Rectal smooth muscle tissue (tissue), 1 donor: Measurements from ENCODE around the gene BEGAIN.

Experiments used
- H3K27ac ChIP-seq: one replicate; pipeline ENCODE4 v1.7.0; 2013; ENCODE audit warnings: low read depth, low read length, inconsistent platforms
- H3K27me3 ChIP-seq: one replicate; pipeline ENCODE4 v1.7.0; 2013; ENCODE audit warnings: low read length; ENCODE audit not compliant: control insufficient read depth, insufficient read depth
- H3K36me3 ChIP-seq: one replicate; pipeline ENCODE4 v1.7.0; 2013; ENCODE audit warnings: low read length; ENCODE audit not compliant: control insufficient read depth, insufficient read depth
- H3K4me1 ChIP-seq: one replicate; pipeline ENCODE4 v1.7.0; 2013; ENCODE audit warnings: low read length; ENCODE audit not compliant: control insufficient read depth, insufficient read depth
- H3K4me3 ChIP-seq: one replicate; pipeline ENCODE4 v1.7.0; 2013; ENCODE audit warnings: low read length
- H3K9ac ChIP-seq: one replicate; pipeline ENCODE4 v1.7.0; 2013; ENCODE audit warnings: low read length

The BEGAIN gene

DNA sequence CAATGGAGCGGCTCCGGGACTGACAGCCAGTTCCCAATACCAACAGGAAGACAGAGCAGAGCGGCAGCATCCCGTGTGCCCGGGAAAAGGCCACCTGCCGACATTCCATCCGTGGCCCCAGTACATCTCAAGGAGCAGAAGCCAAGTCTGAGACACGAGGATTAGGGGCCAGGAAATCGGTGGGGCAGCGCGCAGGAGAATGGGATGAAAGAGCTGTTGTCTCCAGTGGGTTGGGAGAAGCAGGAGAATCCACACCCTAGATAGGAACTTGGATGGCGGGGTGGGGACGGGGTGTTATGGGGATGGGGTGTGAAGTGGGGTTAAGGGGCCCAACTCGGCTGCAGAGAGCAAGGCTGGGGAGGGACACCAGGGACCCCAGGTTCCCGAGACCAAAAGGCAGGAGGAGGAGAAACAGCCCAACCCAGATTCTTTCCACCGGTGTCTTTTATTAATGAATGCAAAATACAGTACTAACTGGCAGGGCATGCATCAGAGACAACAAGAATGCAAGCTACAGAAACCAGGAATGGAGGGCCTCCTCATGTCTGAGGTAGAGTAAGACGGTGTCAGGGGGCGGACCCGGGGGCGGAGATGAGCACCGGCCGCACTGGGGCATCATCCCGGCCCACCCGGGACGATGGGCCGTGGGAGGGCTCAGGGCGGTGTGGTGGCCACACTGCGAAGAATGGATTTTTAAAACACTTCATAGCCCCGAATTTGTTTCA lies 50.3 kb downstream of the BEGAIN start:
- Histone ChIP-seq H3K27ac (no peak overlapping the region), H3K36me3 (no peaks in the 10 kb centered on the region), H3K9ac (no peak overlapping the region), H3K4me3 (no peak overlapping the region), H3K4me1 (peaks cover 4% of the 10 kb centered on the region), H3K27me3 (no peaks in the 10 kb centered on the region)

- Histone ChIP-seq H3K9ac (no peak overlapping the region), H3K4me1 (peaks cover 4% of the 10 kb centered on the region), H3K27ac (no peak overlapping the region), H3K4me3 (no peak overlapping the region), H3K27me3 (no peaks in the 10 kb centered on the region), H3K36me3 (no peaks in the 10 kb centered on the region)
These were observed 51.1 kb downstream of the BEGAIN start for GRCh38 chr14:100536121-100536510.

- Histone ChIP-seq H3K9ac (no peak overlapping the region), H3K4me1 (peaks cover 4% of the 10 kb centered on the region), H3K27me3 (no peaks in the 10 kb centered on the region), H3K36me3 (no peaks in the 10 kb centered on the region), H3K4me3 (no peak overlapping the region), H3K27ac (no peak overlapping the region)
These were observed 51.7 kb downstream of the BEGAIN start for GRCh38 chr14:100535287-100536120.

DNA sequence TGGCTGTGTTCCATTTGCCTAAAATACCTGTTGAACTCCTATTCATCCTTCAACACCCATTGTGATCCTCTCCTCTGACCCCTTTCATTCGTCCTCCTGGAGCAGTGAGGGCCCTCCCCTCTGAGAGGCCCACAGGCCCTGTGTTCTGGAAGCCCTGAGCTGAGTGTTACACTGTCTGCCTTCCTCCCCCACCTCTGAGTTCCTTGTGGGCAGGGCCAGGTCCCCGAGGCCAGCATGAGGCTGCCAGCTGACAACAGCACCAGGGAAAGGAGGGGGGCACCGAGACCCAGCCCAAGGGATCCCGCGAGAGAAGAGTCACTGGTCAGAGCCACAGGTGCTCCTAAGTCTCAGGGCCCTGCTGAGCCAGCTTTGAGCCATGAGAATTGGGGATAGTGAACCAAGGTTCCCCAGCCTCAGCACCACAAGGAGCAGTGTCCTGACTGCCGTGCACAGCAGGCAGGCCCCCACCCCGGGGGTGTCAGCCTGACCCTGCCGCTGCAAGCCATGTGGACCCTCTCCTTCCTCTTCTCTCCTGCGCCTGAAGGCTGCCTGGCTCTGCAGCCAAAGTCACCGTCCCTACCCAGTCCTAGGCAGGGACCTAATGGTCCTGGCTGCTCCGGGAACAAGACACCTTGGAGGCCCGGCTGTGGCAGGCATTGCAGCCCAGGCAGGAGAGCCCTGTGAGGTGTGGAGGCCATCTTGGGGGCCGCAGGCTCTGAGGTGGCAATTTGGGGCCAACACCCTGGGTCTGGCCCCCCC lies 52.5 kb downstream of the BEGAIN start:
- no peak overlapping the region for H3K27ac ChIP-seq
- no peak overlapping the region for H3K9ac ChIP-seq
- no peak overlapping the region for H3K4me3 ChIP-seq
- H3K36me3 ChIP-seq: no peaks in the 10 kb centered on the region
- peaks cover 4% of the 10 kb centered on the region for H3K4me1 ChIP-seq
- H3K27me3 ChIP-seq: no peaks in the 10 kb centered on the region

DNA sequence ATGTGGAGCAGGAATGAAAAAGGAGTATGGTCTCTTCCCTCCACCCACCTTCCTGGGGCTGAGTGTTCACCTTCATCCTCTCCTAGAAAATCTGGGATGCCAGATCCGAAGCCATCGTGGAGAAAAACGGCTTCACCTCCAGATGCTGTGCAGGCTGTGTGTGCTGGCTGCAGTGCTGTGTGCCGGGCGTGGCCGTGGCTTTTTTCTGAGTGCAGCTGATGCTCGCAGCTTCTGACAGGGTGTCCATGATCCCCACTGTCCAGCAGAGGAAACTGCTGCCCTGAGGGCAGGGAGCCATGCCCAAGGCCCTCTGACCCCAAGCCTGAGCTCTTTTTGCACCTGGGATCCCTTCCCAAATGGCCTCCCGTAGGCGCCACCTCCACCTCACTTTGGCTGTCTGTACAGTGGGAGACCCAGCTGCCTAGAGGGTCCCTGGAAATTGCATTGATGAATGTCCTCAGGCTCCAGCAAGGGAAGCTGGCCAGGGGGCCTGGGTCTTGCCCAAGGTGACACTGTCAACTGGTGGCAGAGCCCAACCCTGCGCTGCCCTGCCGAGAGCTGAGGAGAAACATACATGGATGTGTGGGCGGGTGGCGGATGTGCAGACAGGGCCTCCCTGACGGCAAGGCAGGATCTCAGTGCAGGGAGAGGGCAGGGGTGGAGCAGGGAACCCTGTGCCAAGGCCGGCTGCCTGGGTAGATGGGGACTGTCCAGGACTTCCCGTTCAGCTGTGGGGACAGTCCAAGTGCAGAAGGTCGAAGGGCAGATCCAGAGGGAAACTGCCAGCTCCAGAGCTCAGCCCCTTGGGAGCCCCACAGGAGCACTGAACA lies 53.3 kb downstream of the BEGAIN start:
- peaks cover 4% of the 10 kb centered on the region for H3K4me1 ChIP-seq
- no peak overlapping the region for H3K27ac ChIP-seq
- H3K4me3 ChIP-seq: no peak overlapping the region
- no peaks in the 10 kb centered on the region for H3K27me3 ChIP-seq
- no peaks in the 10 kb centered on the region for H3K36me3 ChIP-seq
- H3K9ac ChIP-seq: no peak overlapping the region

DNA sequence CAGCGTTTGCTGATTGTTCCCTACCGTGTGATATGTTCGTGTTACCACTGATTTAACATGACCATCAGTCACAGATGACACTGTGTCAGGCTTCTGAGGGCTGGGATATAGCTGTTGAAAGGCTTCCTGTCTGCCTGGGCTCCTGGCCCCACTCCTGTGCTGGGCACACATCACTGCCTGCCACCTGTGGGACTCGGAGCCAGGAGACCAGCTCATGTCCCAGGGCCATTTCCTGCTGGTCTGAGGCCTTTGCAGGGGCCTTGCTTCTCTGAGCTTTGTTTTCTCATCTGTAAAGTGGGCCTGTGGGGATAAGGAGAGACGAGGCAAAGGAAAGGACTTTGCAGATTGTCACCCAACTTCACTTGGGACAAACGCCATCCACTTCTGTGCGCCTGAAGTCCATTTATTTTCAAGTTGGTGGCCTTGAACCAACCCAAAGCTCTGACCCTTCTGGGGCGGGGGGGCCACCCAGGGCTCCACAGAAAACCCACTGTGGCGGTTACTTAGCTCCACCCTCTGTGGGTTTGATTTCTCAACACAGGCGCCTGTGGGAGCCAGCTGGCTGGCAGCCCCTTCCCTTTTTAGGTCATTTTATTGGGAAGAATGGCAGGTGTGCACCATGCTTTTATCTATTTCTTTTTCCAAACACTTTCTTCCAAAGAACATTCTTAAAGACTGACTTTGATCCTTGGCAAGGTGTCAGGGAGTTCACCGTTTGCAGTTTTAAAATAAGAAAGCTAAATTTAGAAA lies 54.1 kb downstream of the BEGAIN start:
- H3K4me1 ChIP-seq: peaks cover 4% of the 10 kb centered on the region
- no peaks in the 10 kb centered on the region for H3K27me3 ChIP-seq
- no peak overlapping the region for H3K9ac ChIP-seq
- H3K27ac ChIP-seq: no peak overlapping the region
- no peak overlapping the region for H3K4me3 ChIP-seq
- H3K36me3 ChIP-seq: no peaks in the 10 kb centered on the region

- Histone ChIP-seq H3K27me3 (no peaks in the 10 kb centered on the region), H3K9ac (no peak overlapping the region), H3K4me3 (no peak overlapping the region), H3K36me3 (no peaks in the 10 kb centered on the region), H3K4me1 (peaks cover 4% of the 10 kb centered on the region), H3K27ac (no peak overlapping the region)
These were observed 54.9 kb downstream of the BEGAIN start for GRCh38 chr14:100532154-100532861.

GRCh38 chr14:100531152-100532121 lies 55.8 kb downstream of the BEGAIN start:
- Histone ChIP-seq H3K36me3 (peaks cover 5% of the 10 kb centered on the region), H3K27ac (no peak overlapping the region), H3K4me3 (no peak overlapping the region), H3K9ac (no peak overlapping the region), H3K4me1 (peaks cover 4% of the 10 kb centered on the region), H3K27me3 (no peaks in the 10 kb centered on the region)

GRCh38 chr14:100530270-100531072 lies 56.7 kb downstream of the BEGAIN start:
- Histone ChIP-seq H3K27me3 (no peaks in the 10 kb centered on the region), H3K27ac (no peak overlapping the region), H3K36me3 (peaks cover 5% of the 10 kb centered on the region), H3K9ac (no peak overlapping the region), H3K4me3 (no peak overlapping the region), H3K4me1 (peaks cover 4% of the 10 kb centered on the region)

GRCh38 chr14:100529561-100530031 lies 57.6 kb downstream of the BEGAIN start:
- H3K4me1 ChIP-seq: peaks cover 4% of the 10 kb centered on the region
- H3K9ac ChIP-seq: no peak overlapping the region
- H3K36me3 ChIP-seq: peaks cover 5% of the 10 kb centered on the region
- no peaks in the 10 kb centered on the region for H3K27me3 ChIP-seq
- H3K4me3 ChIP-seq: no peak overlapping the region
- H3K27ac ChIP-seq: no peak overlapping the region
